Skeletal muscle tissue (tissue), 4 donors: ENCODE results near the gene PLEKHM2. TPM values are rescaled to one million over a fixed set of nuclear protein-coding genes. Genes with fewer than 3 reads are reported as not detected.

Source experiments
- H3K27ac ChIP-seq: one replicate; pipeline ENCODE4 v1.7.0; 2013; ENCODE audit warnings: mild to moderate bottlenecking, low read depth, low read length, inconsistent platforms
- H3K27me3 ChIP-seq, 3 donors: one replicate each; pipeline ENCODE4 v1.7.0; 2013; ENCODE audit warnings: low read length in 3 of 3; ENCODE audit not compliant: control insufficient read depth in 3 of 3, insufficient read depth in 3 of 3
- H3K36me3 ChIP-seq, 3 donors: one replicate each; pipeline ENCODE4 v1.7.0; 2013; ENCODE audit warnings: low read length in 3 of 3; ENCODE audit not compliant: control insufficient read depth in 3 of 3, insufficient read depth in 3 of 3
- H3K4me1 ChIP-seq, 3 donors: one replicate each; pipeline ENCODE4 v1.7.0; 2013; ENCODE audit warnings: low read length in 3 of 3, mild to moderate bottlenecking in 3 of 3; ENCODE audit not compliant: control insufficient read depth in 3 of 3, insufficient read depth in 3 of 3
- H3K4me3 ChIP-seq, 3 donors: one replicate each; pipeline ENCODE4 v1.7.0; 2013; ENCODE audit warnings: low read length in 3 of 3
- H3K9ac ChIP-seq, 3 donors: one replicate each; pipeline ENCODE4 v1.7.0; 2013; ENCODE audit warnings: low read length in 3 of 3, mild to moderate bottlenecking in 3 of 3, moderate library complexity in 2 of 3, low read depth in 1 of 3
- H3K9me3 ChIP-seq, 3 donors: one replicate each; pipeline ENCODE4 v1.7.0; 2013; ENCODE audit warnings: low read length in 3 of 3; ENCODE audit not compliant: control insufficient read depth in 3 of 3
- total RNA-seq: library from RNA; depleted of rRNA; stranded (reverse); fragments of >200 nt; gene quantifications from one replicate; pipeline ENCODE4 v1.2.3, GENCODE V29; 2014
- donor health status: Osteomylitis.

The PLEKHM2 gene
- total RNA-seq, 1 donor from 2014 or later = 36.0 TPM

GRCh38 chr1:15755021-15755645 lies 71.0 kb downstream of the PLEKHM2 start:
- Histone ChIP-seq H3K4me1 (peaks cover 11 to 22% (median 17%) of the 10 kb centered on the region in 3 donors), H3K4me3 (no peak overlapping the region), H3K36me3 (no peaks in the 10 kb centered on the region)

GRCh38 chr1:15755646-15756040 lies 71.5 kb downstream of the PLEKHM2 start:
- Histone ChIP-seq H3K4me1 (peaks cover 13 to 25% (median 19%) of the 10 kb centered on the region in 3 donors), H3K9me3 (no peaks in the 10 kb centered on the region), H3K27me3 (peaks cover 0 to 23% (median 15%) of the 10 kb centered on the region in 3 donors), H3K27ac (no peak overlapping the region), H3K4me3 (no peak overlapping the region), H3K9ac (no peak overlapping the region), H3K36me3 (no peaks in the 10 kb centered on the region)

More at GRCh38 chr1:15755021-15755645, 71.0 kb downstream of the PLEKHM2 start:
- no peak overlapping the region for H3K9ac ChIP-seq
- no peaks in the 10 kb centered on the region for H3K9me3 ChIP-seq
- H3K27me3 ChIP-seq = peaks cover 0 to 21% (median 13%) of the 10 kb centered on the region in 3 donors
- no peak overlapping the region for H3K27ac ChIP-seq

- H3K4me3 ChIP-seq = peak overlapping the region in 1 of 3 donors; percentile 49
- H3K4me1 ChIP-seq = peaks cover 19 to 26% (median 20%) of the 10 kb centered on the region in 3 donors
- H3K9ac ChIP-seq = peak overlapping the region in 1 of 3 donors; percentile 60
- no peaks in the 10 kb centered on the region for H3K36me3 ChIP-seq
- peaks cover 0 to 30% (median 21%) of the 10 kb centered on the region in 3 donors for H3K27me3 ChIP-seq
- no peaks in the 10 kb centered on the region for H3K9me3 ChIP-seq
- no peak overlapping the region for H3K27ac ChIP-seq
These were observed 72.3 kb downstream of the PLEKHM2 start for GRCh38 chr1:15756143-15757015.

GRCh38 chr1:15757016-15757543 lies 73.0 kb downstream of the PLEKHM2 start:
- no peak overlapping the region for H3K27ac ChIP-seq
- no peak overlapping the region for H3K4me3 ChIP-seq
- H3K27me3 ChIP-seq = peaks cover 0 to 35% (median 21%) of the 10 kb centered on the region in 3 donors
- H3K36me3 ChIP-seq = no peaks in the 10 kb centered on the region
- H3K9ac ChIP-seq = no peak overlapping the region
- H3K9me3 ChIP-seq = no peaks in the 10 kb centered on the region
- H3K4me1 ChIP-seq = peaks cover 19 to 26% (median 20%) of the 10 kb centered on the region in 3 donors

- H3K9me3 ChIP-seq = no peaks in the 10 kb centered on the region
- H3K27ac ChIP-seq = peak overlapping the region; percentile 7
- peak overlapping the region in 1 of 3 donors; percentile 43 for H3K4me3 ChIP-seq
- H3K27me3 ChIP-seq = peaks cover 0 to 35% (median 21%) of the 10 kb centered on the region in 3 donors
- H3K9ac ChIP-seq = peak overlapping the region in 2 of 3 donors; percentile 38 to 40
- H3K36me3 ChIP-seq = no peaks in the 10 kb centered on the region
- peaks cover 19 to 26% (median 20%) of the 10 kb centered on the region in 3 donors for H3K4me1 ChIP-seq
These were observed 73.6 kb downstream of the PLEKHM2 start for GRCh38 chr1:15757575-15758342.

- H3K9me3 ChIP-seq = no peaks in the 10 kb centered on the region
- peaks cover 19 to 26% (median 20%) of the 10 kb centered on the region in 3 donors for H3K4me1 ChIP-seq
- peak within 1 kb of the TSS; percentile 43 to 49 (median 46) for H3K4me3 ChIP-seq
- H3K27ac ChIP-seq = peak within 1 kb of the TSS; percentile 12
- peaks cover 0 to 35% (median 21%) of the 10 kb centered on the region in 3 donors for H3K27me3 ChIP-seq
- peak within 1 kb of the TSS; percentile 38 to 68 (median 43) for H3K9ac ChIP-seq
- H3K36me3 ChIP-seq = no peaks in the 10 kb centered on the region
These were observed 74.3 kb downstream of the PLEKHM2 start, which contains the start of gene FBLIM1 for GRCh38 chr1:15758343-15758931. FBLIM1 (plus strand) TSS chr1:15758795; CDS start chr1:15764984, 6,189 bp downstream.

- Histone ChIP-seq H3K4me3 (peak overlapping the region; percentile 43 to 49 (median 46)), H3K27ac (peak overlapping the region; percentile 12), H3K9me3 (no peaks in the 10 kb centered on the region), H3K27me3 (peaks cover 0 to 35% (median 21%) of the 10 kb centered on the region in 3 donors), H3K9ac (peak overlapping the region; percentile 38 to 68 (median 43)), H3K36me3 (no peaks in the 10 kb centered on the region), H3K4me1 (peaks cover 19 to 26% (median 20%) of the 10 kb centered on the region in 3 donors)
These were observed 75.0 kb downstream of the PLEKHM2 start for GRCh38 chr1:15758953-15759661.

GRCh38 chr1:15760520-15761211 lies 76.5 kb downstream of the PLEKHM2 start:
- peak overlapping the region; percentile 69 for H3K27ac ChIP-seq
- peaks cover 0 to 2% (median 0%) of the 10 kb centered on the region in 3 donors for H3K36me3 ChIP-seq
- H3K27me3 ChIP-seq = peaks cover 0 to 35% (median 21%) of the 10 kb centered on the region in 3 donors
- H3K4me3 ChIP-seq = peak overlapping the region in 1 of 3 donors; percentile 7
- peak overlapping the region in 1 of 3 donors; percentile 9 for H3K9ac ChIP-seq
- H3K4me1 ChIP-seq = peaks cover 19 to 26% (median 20%) of the 10 kb centered on the region in 3 donors
- no peaks in the 10 kb centered on the region for H3K9me3 ChIP-seq
